Measurements from ENCODE around the gene TBC1D7.
"Not testable (repeated sequence)": the region's sequence is repeated elsewhere in the genome, so short reads cannot be mapped to it uniquely, and the experiment has no call there.

TBC1D7 gene

DNA sequence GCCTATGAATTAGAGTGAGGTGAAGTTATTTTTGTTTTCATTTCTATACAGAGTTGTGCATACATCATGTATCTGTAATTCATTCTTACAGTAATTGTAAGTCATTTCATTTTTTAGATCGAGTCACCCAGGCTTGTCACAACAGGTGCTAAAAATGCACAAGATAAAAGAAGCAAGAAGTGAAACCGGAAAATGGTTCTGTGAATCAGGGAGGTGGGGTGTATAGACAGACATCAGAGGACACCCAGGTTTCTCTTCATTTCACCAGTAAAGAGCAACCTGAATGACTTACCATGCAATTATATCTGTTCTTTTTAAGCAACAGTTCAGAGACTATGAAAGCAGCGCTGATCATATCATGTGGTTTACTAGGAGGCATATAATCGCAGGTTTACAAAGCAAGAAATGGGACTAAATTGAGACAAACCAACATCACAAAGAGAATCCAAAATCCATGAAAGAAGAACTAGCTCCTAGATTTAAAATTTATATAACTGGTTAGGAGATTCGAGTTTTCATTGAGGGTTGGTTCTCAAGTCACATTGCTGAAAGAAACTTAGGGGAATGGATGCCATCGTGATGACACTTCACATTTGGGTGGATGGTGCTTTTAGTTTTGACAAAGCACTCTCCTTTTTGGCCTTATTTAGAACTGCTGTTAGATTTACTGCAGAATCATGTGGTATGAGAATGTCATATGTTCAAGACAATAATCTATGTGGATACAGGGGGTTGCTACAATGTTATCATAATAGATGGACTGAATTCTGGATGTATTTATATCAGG is 27.9 kb upstream of the TBC1D7 start:
- no peak for DNase-seq

- no peak for DNase-seq
Observed at GRCh38 chr6:13355043-13355945, 27.0 kb upstream of the TBC1D7 start.

GRCh38 chr6:13354331-13355042 is 26.1 kb upstream of the TBC1D7 start:
- no peak for DNase-seq

- DNase-seq, result no peak
Observed at GRCh38 chr6:13352165-13352564, 23.8 kb upstream of the TBC1D7 start.

DNA sequence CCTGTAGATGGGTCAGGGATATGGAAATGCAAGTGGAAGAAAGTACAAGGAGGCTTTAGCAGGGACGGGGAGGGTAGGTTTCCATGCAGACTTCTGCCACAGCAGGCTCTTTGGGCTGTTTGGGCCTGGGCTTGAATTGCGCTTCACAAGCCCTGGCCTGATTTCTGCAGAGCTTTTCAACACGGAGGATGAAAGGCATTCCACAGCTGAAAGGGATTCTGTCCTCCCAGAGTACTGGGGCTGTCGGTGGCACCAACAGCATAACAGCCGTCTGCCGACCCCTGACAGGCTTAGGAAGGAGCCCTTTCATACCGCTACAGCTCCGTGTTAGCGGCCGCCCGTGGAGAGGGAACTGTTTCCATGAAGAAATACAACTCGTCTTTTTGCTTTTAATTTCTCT is 22.9 kb upstream of the TBC1D7 start:
- no peak for DNase-seq

- no peak for DNase-seq
Observed at GRCh38 chr6:13349811-13350506, 21.6 kb upstream of the TBC1D7 start.

GRCh38 chr6:13348334-13349113 is 20.2 kb upstream of the TBC1D7 start:
- DNase-seq, result no peak

DNA sequence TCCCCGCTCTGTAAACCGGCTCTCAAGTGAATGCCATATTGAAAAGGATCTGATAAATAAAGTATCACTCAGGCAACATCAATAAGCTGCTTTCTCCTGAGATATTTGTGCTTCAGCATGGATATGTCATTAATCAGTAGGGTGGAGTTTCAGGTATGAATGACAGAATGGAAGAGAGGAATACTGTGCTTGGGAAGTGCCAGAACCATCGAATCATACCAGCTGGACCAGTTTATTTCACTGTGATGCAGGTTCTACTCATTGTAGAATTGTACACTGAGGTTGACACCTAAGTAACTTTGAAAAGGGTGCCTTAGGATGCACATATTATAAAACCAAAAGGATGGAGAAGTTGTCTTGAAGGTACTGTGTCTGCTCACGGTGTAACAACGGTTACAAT is 17.9 kb upstream of the TBC1D7 start:
- DNase-seq, result no peak

DNA sequence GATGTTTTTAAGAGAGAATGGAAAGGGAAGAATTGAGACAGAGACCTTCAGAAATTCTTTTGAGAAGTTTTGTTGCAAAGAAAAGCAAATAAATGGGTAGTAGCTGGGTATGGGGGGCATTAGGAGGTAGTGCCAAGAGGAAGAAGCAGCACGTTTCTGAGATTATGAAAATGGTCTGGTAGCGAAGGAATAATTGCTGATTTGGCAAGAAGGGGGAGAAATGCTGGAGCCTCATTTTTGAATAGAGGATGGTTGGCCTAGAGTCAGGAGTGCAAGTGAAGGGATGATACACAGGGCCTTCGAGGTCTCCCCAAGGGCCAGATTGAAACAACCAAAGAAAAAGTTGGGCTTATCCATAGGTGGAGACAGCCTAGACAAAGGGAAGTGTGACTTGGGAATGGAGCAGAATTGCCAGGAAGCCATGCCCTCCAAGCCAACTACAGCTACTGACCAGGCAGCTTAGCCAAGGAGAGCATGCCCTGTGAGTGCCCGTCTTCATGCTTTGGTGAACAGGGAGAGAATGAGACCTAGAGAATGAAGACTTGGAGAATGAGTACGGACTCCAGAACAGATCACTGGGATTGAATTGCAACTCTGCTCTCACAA is 14.2 kb upstream of the TBC1D7 start:
- DNase-seq, result no peak

GRCh38 chr6:13339863-13340630 is 11.7 kb upstream of the TBC1D7 start:
- DNase-seq, result no peak

DNA sequence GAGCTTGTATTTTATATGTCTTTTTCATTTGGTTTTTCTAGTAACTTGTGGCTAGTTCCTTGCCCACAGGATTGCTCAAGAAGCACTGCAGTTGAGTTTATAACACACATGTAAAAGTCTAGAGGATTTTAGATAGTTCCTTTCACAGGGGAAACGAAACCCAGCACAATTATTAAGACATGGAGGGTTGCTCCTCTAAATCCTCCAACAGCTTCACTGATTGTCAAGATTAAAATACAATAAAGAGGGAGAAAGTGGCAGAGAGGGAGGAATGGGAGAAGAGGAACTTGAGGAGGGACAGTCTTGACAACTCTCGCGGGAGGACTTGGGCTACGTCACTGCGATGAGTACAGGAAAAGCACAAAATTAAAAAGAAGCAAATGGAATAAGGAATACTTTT is 9.7 kb upstream of the TBC1D7 start:
- no peak for DNase-seq

DNA sequence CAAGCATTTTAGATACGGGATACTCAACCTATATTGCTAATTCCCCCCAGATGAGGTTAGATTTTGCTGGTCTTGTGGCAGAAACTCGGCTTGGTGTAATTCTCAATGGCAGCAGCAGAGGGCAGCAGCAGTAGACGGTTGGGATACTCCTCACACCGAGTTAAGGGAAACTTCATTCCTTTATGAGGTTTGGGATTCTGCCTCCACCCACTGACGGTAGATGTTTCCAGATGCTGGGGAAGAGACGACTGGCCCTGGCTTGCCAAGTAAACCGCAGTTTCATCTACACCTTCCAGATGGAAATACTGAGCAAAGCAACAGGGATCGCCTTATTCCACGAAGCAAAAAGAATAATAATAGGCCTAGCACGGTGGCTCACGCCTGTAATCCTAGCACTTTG is 8.2 kb upstream of the TBC1D7 start:
- DNase-seq, result peak; percentile 50

- no peak for DNase-seq
Observed at GRCh38 chr6:13334953-13335352, 6.6 kb upstream of the TBC1D7 start.

- no peak for DNase-seq
Observed at GRCh38 chr6:13332349-13332706, 4.0 kb upstream of the TBC1D7 start.

DNA sequence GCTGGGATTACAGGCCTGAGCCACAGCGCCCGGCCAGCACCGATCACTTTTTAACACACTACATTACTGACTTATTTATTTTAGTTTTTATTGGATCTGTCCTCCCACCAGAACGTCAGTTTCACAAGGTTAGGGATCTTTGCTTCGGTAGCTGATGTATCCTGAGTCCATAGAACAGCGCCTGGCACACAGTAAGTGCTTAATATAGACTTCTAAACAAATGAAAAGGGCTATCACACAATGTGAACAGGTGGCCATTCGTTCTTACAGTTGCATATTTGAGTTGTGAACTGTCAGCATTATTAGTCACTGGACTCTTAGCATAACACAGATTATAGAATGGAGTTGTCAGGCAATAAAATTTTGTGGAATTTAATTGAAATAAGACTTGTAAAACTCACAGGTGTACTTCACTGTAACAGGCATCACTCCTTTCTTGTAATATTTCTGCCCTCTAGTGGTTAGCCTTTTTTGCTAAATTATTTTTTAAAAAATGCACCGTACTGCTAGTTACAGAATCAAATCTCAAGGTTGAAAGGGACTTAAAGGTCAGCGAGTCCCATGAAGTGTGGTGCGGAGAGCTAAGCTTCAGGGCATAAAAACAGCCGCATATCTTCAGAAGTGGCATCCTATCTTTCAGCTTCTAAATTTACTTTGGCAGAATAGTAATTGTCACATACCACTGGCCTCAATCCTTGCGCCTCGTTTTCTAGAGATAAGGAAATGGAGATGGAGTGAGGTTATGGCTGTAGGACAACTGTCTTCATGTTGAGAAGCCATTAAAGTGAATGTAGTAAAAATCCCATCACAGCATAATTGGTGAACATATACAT is 3.4 kb upstream of the TBC1D7 start:
- DNase-seq, result no peak

DNA sequence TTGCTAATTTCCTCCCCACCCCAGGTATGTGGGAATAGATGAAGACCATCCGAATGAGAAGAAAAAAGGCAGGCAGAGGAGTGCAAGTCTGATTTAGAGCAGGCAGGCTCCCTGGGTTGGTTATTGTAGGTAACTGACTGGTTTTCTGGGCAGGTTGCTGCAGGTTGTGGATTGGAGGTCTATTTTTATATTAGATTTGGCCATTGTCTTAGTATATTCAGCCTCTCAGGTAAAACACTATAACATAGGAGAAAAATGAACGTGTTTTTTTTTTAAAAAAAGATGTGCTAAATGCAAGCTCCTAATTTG is 492 bp upstream of the TBC1D7 start:
- no peak for DNase-seq

DNA sequence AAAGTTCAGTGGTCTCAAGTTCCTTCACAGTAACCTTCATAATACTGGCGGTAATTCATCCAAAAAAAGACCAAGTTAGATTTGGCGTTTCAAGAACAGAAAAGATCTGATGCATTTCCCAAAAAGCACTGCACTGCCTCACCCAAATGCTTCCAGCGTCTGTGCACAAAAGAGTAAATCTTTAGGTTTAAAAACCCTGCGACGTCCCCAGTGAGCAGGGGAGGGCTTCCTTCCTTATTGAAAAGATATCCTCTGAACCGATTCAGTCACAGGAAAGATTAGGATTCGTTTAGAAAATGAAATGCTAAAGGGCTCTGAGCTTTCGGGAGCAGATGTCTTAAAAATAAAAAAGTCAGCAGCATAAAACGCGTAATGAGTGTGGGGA is 654 bp downstream of the TBC1D7 start:
- DNase-seq, result no peak

- DNase-seq, result not testable (repeated sequence)
Observed at GRCh38 chr6:13326031-13326586, 2.2 kb downstream of the TBC1D7 start.

GRCh38 chr6:13319891-13320564 is 8.3 kb downstream of the TBC1D7 start:
- no peak for DNase-seq
